Measurements from ENCODE around the gene C10orf105. TPM values are rescaled to one million over a fixed set of nuclear protein-coding genes. Genes with fewer than 3 reads are reported as not detected.

C10orf105 gene
- polyA plus RNA-seq, 1 donor: 0.18 TPM

DNA sequence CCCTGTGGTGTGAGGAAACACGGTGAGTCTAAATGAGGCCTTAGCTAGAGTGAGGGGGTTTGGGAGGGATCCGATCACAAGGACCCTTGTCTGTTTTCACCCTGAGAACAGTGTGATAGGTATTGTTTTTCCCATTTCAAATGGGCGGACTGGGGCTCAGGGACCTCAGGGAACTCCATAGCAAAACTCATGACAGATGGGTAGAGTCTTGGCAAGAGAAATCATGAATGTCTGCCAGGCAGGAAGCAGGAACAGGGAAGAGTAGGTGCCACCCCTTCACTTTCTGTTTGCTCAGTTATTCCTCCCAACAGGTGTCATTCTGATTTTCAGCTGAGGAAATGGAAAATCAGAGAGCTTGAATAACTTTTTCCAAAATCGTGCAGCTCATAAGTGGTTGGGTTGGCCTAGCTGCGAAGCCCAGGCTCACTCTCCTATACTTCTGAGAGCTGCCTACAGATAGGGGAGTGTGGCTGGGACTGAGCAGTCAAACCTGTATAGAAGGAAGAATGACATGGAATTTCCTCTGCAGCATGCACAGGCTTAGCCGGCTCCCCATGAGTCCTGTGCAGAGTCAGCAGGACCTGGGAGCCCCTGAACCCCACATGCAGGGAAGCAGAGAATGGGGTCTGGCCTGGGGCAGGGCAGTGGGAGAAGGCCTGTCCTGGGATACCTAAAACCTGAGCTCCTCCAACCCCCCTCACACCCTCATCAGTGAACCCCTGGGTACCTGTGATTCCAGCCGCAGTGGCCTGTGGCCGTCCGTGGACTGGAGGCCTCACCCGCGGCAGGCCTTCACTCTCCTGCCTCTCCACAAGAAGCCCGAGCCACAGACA, 17.6 kb upstream of the C10orf105 start:
- DNase-seq: no peak

GRCh38 chr10:71736570-71736952, 17.0 kb upstream of the C10orf105 start:
- DNase-seq: no peak

DNA sequence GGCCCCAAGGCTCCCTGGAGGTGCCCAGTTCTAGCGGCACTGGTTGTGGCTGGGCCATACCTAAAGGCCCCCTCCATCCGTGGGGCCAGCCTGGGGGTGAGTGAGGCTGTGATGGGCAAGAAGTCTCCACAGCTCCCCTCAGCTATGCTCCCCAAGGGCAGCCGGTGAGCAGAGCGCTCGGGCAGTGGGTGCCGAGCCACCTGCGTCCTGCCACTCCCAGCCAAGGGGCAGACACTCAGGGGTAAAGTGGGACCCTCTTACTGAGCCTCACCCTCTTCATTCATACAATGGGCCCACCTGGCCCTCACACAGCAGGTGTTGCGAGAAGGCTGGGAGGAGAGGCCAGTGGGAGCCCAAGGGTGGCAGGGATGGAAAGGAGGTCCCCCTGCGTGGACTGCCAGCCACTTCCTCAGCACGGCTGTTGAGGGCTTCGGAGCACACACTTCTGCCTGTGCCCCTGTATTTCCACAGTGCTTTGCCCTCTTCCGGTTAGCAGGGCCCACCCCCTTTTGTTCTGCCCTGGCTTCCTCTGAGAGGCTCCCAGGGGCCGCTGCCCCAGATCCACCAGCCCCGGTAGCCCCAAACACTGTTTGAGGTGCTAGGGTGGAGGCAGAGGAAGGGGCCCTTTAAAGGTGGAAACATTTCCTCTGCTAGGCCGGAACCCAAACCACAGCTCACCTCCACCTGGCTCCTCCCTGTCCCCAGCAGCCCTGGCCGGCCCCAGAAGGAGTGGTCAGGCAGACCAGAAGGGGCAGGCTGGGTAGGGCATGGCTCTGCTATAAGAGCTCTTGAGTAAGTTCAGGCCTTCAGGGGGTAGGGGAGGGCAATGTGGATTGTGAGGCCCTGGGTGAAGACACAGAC, 16.4 kb upstream of the C10orf105 start:
- no peak for DNase-seq

DNA sequence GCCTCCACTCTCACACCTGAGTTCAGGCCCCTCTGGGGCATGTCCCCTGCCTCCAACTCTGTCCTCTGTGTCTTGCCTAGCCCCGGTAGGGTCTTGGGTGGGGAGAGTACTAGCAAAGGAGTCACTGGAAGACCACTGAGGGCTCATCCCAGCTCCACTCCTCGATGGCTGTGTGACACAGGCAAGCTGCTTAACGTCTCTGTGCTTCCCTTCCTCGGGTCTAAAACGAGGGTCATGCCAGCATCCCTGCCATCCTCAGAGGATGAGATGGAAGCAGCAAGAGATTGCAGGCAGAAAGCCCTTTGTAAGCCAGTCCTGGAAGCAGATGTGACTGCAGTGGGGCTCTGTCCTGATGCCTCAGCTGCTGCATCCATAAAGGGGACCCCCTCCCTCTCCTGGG, 15.2 kb upstream of the C10orf105 start:
- DNase-seq: no peak

DNA sequence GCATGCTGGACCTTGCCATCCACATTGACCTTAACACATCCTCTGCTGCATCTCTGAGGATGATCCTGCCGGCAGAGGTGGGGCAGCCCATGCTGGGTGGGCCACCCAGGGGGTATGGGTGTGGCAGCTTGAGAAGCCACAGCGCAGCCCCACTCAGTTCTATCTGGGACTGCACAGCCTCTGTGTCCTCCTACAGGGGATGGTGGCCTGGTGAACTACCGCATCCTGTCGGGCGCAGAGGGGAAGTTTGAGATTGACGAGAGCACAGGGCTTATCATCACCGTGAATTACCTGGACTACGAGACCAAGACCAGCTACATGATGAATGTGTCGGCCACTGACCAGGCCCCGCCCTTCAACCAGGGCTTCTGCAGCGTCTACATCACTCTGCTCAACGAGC, 12.2 kb upstream of the C10orf105 start:
- no peak for DNase-seq

- DNase-seq: peak; percentile 34
Measured at GRCh38 chr10:71729161-71729636, 9.6 kb upstream of the C10orf105 start.

- no peak for DNase-seq
Measured at GRCh38 chr10:71727738-71728737, 8.5 kb upstream of the C10orf105 start.

DNA sequence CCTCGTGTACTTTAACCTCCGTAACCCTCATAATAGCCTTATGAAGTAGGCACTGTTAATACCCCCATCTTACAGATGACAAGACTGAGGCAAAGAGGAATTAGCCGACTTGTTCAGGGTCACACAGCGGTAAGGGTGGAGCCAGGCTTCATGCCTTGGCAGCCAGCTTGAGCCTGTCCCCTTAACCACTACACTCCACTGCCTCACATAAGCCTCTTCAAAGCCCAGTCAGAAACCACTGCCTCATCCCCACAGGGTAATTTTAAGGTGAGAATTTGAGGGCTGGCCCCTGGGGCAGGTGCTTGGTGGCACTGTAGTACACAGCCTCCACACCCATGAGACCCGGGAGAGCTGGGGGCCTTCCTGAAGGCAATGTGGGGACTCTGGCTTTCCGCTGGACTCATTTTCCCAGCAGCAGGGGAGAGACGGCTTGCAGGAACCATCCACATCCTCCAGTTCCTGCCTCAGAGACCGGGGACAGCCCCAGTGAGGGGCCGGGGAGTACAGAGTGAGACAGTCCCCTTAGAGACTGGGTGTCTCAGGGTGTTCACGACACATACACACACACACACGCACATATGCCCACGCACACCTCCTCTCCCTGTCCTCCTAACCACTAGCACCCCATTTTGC, 7.6 kb upstream of the C10orf105 start:
- DNase-seq: no peak

DNA sequence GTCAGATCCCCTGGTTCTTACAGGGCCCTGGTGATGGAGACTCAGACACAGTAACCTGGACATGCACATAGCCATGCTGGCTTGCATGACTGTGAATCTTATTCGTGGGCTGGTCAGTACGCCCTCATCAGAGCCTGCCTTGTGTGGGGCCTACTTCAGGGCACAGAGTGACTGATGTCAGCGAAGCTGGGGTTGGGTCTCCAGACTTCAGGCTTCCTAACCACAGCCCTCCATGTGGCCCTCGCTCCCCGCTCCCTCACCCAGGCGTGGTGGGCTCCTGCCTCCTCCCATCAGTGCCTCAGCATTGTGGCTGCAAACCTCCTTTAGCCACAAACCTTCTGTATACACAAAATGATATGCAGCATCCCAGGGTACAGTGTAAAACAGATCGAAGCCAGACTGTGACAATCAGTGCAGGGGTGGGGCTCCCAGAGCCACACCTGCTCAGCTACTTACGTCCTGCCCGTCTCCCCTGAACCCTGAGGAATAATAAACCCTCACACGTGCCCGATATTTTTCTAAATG, 7.1 kb upstream of the C10orf105 start:
- no peak for DNase-seq

GRCh38 chr10:71725998-71726579, 6.5 kb upstream of the C10orf105 start:
- DNase-seq: no peak

- no peak for DNase-seq
Measured at GRCh38 chr10:71725249-71725648, 5.7 kb upstream of the C10orf105 start.

GRCh38 chr10:71724539-71724938, 5.0 kb upstream of the C10orf105 start:
- DNase-seq: no peak

- no peak for DNase-seq
Measured at GRCh38 chr10:71723311-71723710, 3.7 kb upstream of the C10orf105 start.

DNA sequence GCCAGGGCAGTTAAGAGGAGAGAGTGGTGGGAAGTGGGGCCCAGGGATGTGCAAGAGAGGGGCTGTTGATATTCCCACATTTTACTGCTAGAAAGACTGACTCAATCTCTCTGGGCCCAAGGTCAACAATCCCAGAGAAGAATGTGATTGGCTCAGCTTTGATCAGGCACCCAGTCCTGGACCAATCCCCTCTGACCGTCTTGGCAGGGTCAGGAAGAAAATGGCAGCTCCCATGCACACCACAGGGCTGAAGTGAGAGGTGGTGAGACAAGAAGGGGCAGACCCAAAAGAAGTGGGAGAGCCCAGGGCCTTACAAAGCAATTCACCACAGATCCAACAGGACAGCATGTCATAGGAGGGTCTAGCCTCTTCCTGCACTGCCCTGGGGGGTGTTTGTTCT, 3.3 kb upstream of the C10orf105 start:
- DNase-seq: no peak

DNA sequence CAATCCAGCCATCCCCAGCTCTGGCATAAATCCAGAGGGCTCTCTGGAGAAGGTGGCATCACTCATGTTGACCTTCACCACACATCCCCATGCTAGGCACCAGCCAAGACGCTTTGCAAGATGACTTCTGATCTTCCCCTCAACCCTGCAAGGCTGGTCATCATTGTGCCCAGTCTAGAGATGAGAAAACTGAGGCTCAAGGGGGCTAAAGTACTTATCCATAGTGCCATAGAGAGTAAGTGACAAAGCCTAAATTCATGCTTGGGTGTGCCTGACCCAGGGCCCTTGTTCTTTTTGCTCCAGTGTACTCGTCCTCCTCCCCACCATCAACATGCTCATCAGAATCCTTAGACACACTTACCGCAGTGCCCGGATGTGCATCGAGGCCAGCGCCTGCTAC, 1.7 kb upstream of the C10orf105 start:
- DNase-seq: no peak

DNA sequence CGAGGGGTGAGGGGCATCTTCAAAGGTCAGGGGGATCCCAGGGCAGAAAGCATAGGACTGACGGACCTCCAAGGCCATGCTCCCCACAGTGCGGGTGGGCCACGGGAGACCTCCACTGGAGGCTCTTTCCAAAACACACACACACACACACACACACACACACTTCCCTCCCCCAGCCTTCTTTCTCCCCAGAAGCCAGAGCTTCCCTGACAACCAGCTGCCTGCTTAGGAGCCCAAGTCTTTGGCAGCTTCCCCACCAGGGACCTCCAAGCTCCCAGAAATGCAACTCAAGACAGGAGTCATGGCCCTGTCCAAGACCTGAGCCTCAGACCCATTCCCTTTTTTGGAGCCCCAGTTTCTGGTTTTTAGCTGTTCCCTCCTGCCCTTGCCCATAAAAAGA, 710 bp upstream of the C10orf105 start:
- no peak for DNase-seq

DNA sequence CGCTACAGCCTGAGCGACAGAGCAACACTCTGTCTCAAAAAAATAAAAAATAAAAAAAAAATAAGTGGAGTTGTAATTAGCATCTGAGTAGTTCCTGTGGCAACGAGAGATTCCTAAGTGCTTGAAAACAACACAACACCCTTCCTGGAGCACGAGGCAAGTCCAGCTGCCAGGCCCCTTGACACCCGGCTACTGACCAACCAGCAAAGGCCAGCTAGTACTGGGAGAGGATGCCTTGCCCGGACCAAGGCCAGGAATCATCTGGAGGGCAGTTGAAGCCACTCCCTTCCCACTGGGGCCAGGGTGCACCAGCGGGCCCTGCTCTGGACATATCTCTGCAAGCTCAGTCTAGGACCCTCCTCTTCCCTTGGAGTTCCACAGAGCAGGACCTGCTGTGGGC, 536 bp downstream of the C10orf105 start:
- no peak for DNase-seq

GRCh38 chr10:71718165-71718698, 1.3 kb downstream of the C10orf105 start:
- DNase-seq: no peak

DNA sequence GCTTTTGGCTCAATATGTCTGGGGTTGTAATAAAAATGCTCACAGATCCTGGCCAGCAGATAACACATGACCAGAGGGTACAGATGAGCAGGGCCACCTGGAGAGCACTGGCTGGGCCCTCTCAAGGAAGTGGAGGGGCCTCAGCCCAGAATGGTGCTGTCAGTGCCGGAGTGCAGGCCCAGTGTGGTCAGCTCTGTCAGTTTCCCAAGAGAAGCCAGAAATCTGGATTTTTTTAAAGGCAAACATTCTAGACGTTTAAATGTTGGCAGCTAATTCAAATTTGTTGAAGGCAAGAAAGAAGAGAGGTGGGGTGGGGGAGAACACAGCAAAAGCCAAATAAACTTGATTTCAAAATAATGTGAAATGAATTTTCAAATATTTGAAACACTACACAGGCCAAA, 2.0 kb downstream of the C10orf105 start:
- no peak for DNase-seq

- DNase-seq: no peak
Measured at GRCh38 chr10:71717056-71717455, 2.5 kb downstream of the C10orf105 start.

GRCh38 chr10:71716426-71716825, 3.2 kb downstream of the C10orf105 start:
- DNase-seq: no peak
